ENCODE results near the gene VIL1. TPM values are rescaled to one million over a fixed set of nuclear protein-coding genes. Genes with fewer than 3 reads are reported as not detected.
A peak's percentile ranks its signal among the peaks of the same experiment; 100 is the strongest.

The VIL1 gene
- total and polyA plus RNA-seq, 2 of the 13 experiments (the other 11 are each of a cell fraction or from before 2014, with no cell fraction given), result 287 to 301 TPM

GRCh38 chr2:218399391-218400166, 19.3 kb upstream of the VIL1 start, which contains the start of gene CTDSP1 (continued):
- TF ChIP-seq AGO1 (IDR thresholded peaks at IDR 0.05; ENCODE audit: low read depth, low read length, poor library complexity, severe bottlenecking), result peak; percentile 93
- TF ChIP-seq ZSCAN12 (CRISPR knock-in tag; IDR thresholded peaks at IDR 0.05), result no peak; the same call in 1 of the 2 replicates
- peak; percentile 30; the same call in 1 of the 2 replicates for TF ChIP-seq ZMYM3 (CRISPR knock-in tag; IDR thresholded peaks at IDR 0.05)
- no peak for TF ChIP-seq CERS6 (CRISPR knock-in tag; IDR thresholded peaks at IDR 0.05)
- TF ChIP-seq PHF20 (CRISPR knock-in tag; IDR thresholded peaks at IDR 0.05), result peak; percentile 40; the same call in 1 of the 2 replicates
- no peak for TF ChIP-seq ZBTB46 (CRISPR knock-in tag; IDR thresholded peaks at IDR 0.05; ENCODE audit: borderline replicate concordance)
- peak; percentile 75 for TF ChIP-seq BRD4 (CRISPR knock-in tag; IDR thresholded peaks at IDR 0.05)
- TF ChIP-seq ZFP1 (CRISPR knock-in tag; IDR thresholded peaks at IDR 0.05), result no peak
- no peak for TF ChIP-seq MEIS1 (CRISPR knock-in tag; IDR thresholded peaks at IDR 0.05; ENCODE audit: borderline replicate concordance)
- TF ChIP-seq ZBTB38 (CRISPR knock-in tag; IDR thresholded peaks at IDR 0.05), result peak; percentile 9; the same call in 1 of the 2 replicates
- peak; percentile 74 for TF ChIP-seq CBX1 (IDR thresholded peaks at IDR 0.05; ENCODE audit: low read depth)
- TF ChIP-seq GFI1 (CRISPR knock-in tag; IDR thresholded peaks at IDR 0.05; ENCODE audit: borderline replicate concordance), result no peak
- TF ChIP-seq HNF1B (CRISPR knock-in tag; IDR thresholded peaks at IDR 0.05), result no peak
- TF ChIP-seq ZNF512 (CRISPR knock-in tag; IDR thresholded peaks at IDR 0.05), result no peak
- peak; percentile 83 for TF ChIP-seq ZNF331 (CRISPR knock-in tag; IDR thresholded peaks at IDR 0.05)
- no peak for TF ChIP-seq ZNF781 (CRISPR knock-in tag; IDR thresholded peaks at IDR 0.05; ENCODE audit: borderline replicate concordance, not compliant biosample characterization)
- TF ChIP-seq ZSCAN5A (CRISPR knock-in tag; IDR thresholded peaks at IDR 0.05; ENCODE audit: borderline replicate concordance), result no peak
- peak; percentile 68; the same call in 1 of the 2 replicates for TF ChIP-seq ZNF710 (CRISPR knock-in tag; IDR thresholded peaks at IDR 0.05; ENCODE audit: borderline replicate concordance)
- TF ChIP-seq FOXC1 (CRISPR knock-in tag; IDR thresholded peaks at IDR 0.05; ENCODE audit: borderline replicate concordance), result no peak; the same call in 1 of the 2 replicates

Data from HepG2 (cell line).